Smooth muscle cell (in vitro differentiated cells): ENCODE measurements around the gene TXK. TPM values are rescaled to one million over a fixed set of nuclear protein-coding genes. Genes with fewer than 3 reads are reported as not detected.

ENCODE experiments used
- DNase-seq: peaks from one replicate; lab custom pipeline; 2025; ENCODE audit not compliant: unreplicated experiment; lab: John Stamatoyannopoulos, UW
- H2AFZ ChIP-seq: fragments of 200-600 bp; sonication (generic); 2 replicates; pipeline ENCODE4 v1.6.0; 2016; ENCODE audit warnings: antibody characterized with exemption, low read depth, mild to moderate bottlenecking
- H3F3A ChIP-seq: fragments of 200-600 bp; sonication (generic); 2 replicates; pipeline ENCODE4 v1.6.0; 2017; ENCODE audit warnings: antibody characterized with exemption, low read depth
- H3K27ac ChIP-seq: fragments of 200-600 bp; sonication (generic); 2 replicates; pipeline ENCODE4 v1.5.1; 2016; ENCODE audit warnings: low read depth, mild to moderate bottlenecking
- H3K27me3 ChIP-seq: fragments of 200-600 bp; sonication (generic); 2 replicates; pipeline ENCODE4 v1.6.1; 2016; ENCODE audit warnings: low read depth, mild to moderate bottlenecking
- H3K36me3 ChIP-seq: fragments of 200-600 bp; sonication (generic); 2 replicates; pipeline ENCODE4 v1.5.1; 2016; ENCODE audit warnings: low read depth
- H3K4me1 ChIP-seq: fragments of 200-600 bp; sonication (generic); 2 replicates; pipeline ENCODE4 v1.5.1; 2016; ENCODE audit warnings: low read depth
- H3K4me2 ChIP-seq: fragments of 200-600 bp; sonication (generic); 2 replicates; pipeline ENCODE4 v1.6.0; 2016; ENCODE audit warnings: mild to moderate bottlenecking
- H3K4me3 ChIP-seq: fragments of 200-600 bp; sonication (generic); 2 replicates; pipeline ENCODE4 v1.5.1; 2016; ENCODE audit warnings: mild to moderate bottlenecking
- H3K79me2 ChIP-seq: fragments of 200-600 bp; sonication (generic); 2 replicates; pipeline ENCODE4 v1.6.0; 2016; ENCODE audit warnings: low read depth, mild to moderate bottlenecking
- H3K9ac ChIP-seq: fragments of 200-600 bp; sonication (generic); 2 replicates; pipeline ENCODE4 v1.6.0; 2016; ENCODE audit warnings: low read depth
- H3K9me3 ChIP-seq: fragments of 200-600 bp; sonication (generic); replicated peaks from 2 replicates; pipeline ENCODE4 v1.5.1; 2016; ENCODE audit warnings: low read depth
- H4K20me1 ChIP-seq: fragments of 200-600 bp; sonication (generic); 2 replicates; pipeline ENCODE4 v1.6.0; 2016; ENCODE audit warnings: low read depth
- WGBS: methylation state at CpG from one replicate; pipeline ENCODE4 v1.1.7; 2016; ENCODE audit warnings: low lambda C conversion rate; 5-methylcytosine and 5-hydroxymethylcytosine counted together
- polyA plus RNA-seq: library from polyadenylated mRNA; unstranded; fragments of >200 nt; fragmentation: Nextera tagmentation; extraction: Ambion mirVana; gene quantifications from 2 replicates; pipeline ENCODE4 v1.2.1, GENCODE V29; 2016
- total RNA-seq: library from RNA; depleted of rRNA; stranded (reverse); fragments of >200 nt; gene quantifications from 2 replicates; pipeline ENCODE4 v1.2.3, GENCODE V29; 2014
- TF ChIP-seq, protein P1 (sequence below): fragments of 200-600 bp; sonication (generic); IDR thresholded peaks from 2 replicates; pipeline ENCODE4 v1.5.1; 2017; ENCODE audit warnings: borderline replicate concordance, mild to moderate bottlenecking, antibody characterized with exemption; ENCODE audit not compliant: insufficient read depth, poor library complexity, severe bottlenecking

Gene TXK
- total and polyA plus RNA-seq, 2 experiments from 2014 or later = 0.09 TPM; not detected in 1

DNA sequence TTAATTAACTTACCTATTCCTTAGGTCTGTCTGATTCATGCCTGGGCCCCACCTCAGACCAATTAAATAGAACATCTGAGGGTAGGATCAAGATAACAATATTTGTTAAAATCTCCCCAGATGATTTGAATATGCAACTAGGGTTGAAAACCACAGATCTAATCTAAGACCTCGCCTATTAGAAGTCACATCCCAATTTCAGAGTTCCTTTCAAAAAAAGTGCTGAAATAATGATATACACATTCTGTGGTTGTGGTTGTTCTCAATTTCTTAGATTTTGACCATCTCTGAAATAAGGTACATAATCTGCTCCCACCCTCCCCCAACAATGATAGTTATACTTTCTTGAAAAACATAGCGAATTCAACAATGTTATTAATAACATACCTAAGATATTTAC, 89.8 kb downstream of the TXK start:
- Histone ChIP-seq H3K36me3 (no peaks in the 10 kb centered on the region), H4K20me1 (no peaks in the 10 kb centered on the region)
- WGBS = 91% methylated on average over 2 of the region's 2 CpGs

DNA sequence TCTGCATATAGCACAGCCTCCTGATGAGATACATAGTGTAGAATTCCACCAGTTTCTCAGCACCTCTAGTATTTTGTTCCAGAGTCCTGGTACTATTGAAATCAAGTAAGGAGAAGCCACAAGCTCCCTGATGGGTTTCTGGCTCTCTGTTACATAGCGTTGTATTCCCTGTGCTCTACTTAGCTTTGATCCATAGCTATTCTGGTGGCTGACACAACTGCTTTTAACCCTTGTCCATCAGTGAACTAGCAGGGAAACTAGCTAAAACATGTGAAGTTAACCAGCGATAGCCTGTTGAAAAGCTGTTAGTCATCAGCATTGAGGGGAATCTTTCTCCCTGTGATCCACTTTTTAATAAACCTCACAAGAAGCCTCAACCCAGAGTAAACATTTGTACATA, 90.5 kb downstream of the TXK start:
- TF ChIP-seq, protein P1, sequence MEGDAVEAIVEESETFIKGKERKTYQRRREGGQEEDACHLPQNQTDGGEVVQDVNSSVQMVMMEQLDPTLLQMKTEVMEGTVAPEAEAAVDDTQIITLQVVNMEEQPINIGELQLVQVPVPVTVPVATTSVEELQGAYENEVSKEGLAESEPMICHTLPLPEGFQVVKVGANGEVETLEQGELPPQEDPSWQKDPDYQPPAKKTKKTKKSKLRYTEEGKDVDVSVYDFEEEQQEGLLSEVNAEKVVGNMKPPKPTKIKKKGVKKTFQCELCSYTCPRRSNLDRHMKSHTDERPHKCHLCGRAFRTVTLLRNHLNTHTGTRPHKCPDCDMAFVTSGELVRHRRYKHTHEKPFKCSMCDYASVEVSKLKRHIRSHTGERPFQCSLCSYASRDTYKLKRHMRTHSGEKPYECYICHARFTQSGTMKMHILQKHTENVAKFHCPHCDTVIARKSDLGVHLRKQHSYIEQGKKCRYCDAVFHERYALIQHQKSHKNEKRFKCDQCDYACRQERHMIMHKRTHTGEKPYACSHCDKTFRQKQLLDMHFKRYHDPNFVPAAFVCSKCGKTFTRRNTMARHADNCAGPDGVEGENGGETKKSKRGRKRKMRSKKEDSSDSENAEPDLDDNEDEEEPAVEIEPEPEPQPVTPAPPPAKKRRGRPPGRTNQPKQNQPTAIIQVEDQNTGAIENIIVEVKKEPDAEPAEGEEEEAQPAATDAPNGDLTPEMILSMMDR = no peak
- H2AFZ ChIP-seq = no peak overlapping the region
- H3K4me1 ChIP-seq = no peaks in the 10 kb centered on the region
- H3K79me2 ChIP-seq = no peaks in the 10 kb centered on the region
- no peaks in the 10 kb centered on the region for H3K9me3 ChIP-seq
- WGBS = 70% methylated on average over 2 of the region's 2 CpGs
- DNase-seq = no peak
- no peak overlapping the region for H3K4me3 ChIP-seq
- no peaks in the 10 kb centered on the region for H4K20me1 ChIP-seq
- no peaks in the 10 kb centered on the region for H3K27me3 ChIP-seq
- H3K4me2 ChIP-seq = no peak overlapping the region
- H3K9ac ChIP-seq = no peak overlapping the region
- H3K27ac ChIP-seq = no peak overlapping the region
- H3F3A ChIP-seq = no peaks in the 10 kb centered on the region
- no peaks in the 10 kb centered on the region for H3K36me3 ChIP-seq

More for the DNA sequence above, 89.8 kb downstream of the TXK start:
- Histone ChIP-seq H2AFZ (no peak overlapping the region), H3F3A (no peaks in the 10 kb centered on the region), H3K27me3 (no peaks in the 10 kb centered on the region), H3K79me2 (no peaks in the 10 kb centered on the region), H3K9me3 (no peaks in the 10 kb centered on the region), H3K27ac (no peak overlapping the region), H3K4me2 (no peak overlapping the region), H3K4me3 (no peak overlapping the region), H3K9ac (no peak overlapping the region), H3K4me1 (no peaks in the 10 kb centered on the region)
- TF ChIP-seq, protein P1 = no peak
- DNase-seq = no peak

DNA sequence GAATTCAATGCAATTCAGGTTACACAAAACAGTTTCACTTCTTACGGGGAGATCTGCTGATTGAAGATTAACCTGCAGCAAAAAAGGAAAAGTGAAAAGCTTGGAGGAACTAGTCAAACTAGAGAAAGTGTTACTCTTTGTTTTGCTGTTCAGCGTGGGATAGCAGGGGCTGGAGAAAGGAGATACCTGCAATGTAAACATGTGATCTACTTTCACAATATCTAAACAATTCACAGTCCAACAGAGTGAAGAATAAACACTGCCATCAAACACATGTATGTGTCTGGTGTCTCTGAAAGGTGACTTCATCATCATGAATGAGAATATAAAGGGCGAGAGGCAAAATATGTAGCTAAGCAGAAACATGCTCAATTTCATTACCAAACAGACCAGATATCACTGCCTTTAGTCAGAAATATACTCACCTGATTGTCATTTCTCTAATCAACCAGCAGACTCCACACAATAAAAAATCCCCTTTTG, 91.0 kb downstream of the TXK start:
- H3F3A ChIP-seq = no peaks in the 10 kb centered on the region
- TF ChIP-seq, protein P1 = no peak
- no peaks in the 10 kb centered on the region for H3K9me3 ChIP-seq
- H4K20me1 ChIP-seq = no peaks in the 10 kb centered on the region
- no peaks in the 10 kb centered on the region for H3K36me3 ChIP-seq
- H3K4me2 ChIP-seq = no peak overlapping the region
- no peaks in the 10 kb centered on the region for H3K4me1 ChIP-seq
- DNase-seq = no peak
- 83% methylated on average over 3 of the region's 3 CpGs for WGBS
- H3K4me3 ChIP-seq = no peak overlapping the region
- no peak overlapping the region for H3K9ac ChIP-seq
- no peak overlapping the region for H2AFZ ChIP-seq
- H3K27ac ChIP-seq = no peak overlapping the region
- no peaks in the 10 kb centered on the region for H3K27me3 ChIP-seq
- H3K79me2 ChIP-seq = no peaks in the 10 kb centered on the region

DNA sequence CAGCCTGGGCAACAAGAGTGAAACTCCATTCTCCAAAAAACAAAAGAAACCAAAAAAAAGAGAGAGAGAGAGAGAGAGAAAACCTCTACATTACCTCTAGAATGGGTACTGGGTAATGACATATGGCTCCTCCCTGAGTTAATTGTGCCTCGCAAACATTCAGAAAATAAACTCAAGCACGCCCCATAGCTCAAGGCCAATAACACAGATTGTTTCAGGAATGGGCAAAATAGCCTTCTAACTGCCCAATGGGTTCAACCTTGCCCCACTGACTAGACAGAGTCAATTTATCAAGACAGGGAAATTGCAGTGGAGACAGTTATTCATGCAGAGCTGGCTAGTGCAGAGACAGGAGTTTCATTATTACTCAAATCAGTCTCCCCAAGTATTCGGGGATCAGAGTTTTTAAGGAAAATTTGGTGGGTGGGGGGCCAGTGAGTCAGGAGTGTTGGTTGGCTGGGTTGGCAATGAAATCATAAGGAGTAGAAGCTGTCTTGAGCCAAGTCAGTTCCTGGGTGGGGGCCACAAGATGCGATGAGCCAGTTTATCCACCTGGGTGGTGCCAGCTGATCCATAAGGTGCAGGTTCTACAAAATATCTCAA, 92.4 kb downstream of the TXK start:
- Histone ChIP-seq H3K9me3 (no peaks in the 10 kb centered on the region), H3K4me3 (no peak overlapping the region), H3K27me3 (no peaks in the 10 kb centered on the region), H3F3A (no peaks in the 10 kb centered on the region), H3K9ac (no peak overlapping the region), H3K79me2 (no peaks in the 10 kb centered on the region), H3K27ac (no peak overlapping the region), H3K4me1 (no peaks in the 10 kb centered on the region), H3K4me2 (no peak overlapping the region), H2AFZ (no peak overlapping the region), H3K36me3 (no peaks in the 10 kb centered on the region), H4K20me1 (no peaks in the 10 kb centered on the region)
- TF ChIP-seq, protein P1 = no peak
- WGBS = 89% methylated on average over 4 of the region's 4 CpGs
- no peak for DNase-seq
